NCI-H2227 (cell line): ENCODE measurements around the gene TP73.

Source experiments
- DNase-seq: peaks from one replicate; lab custom pipeline; 2025; ENCODE audit not compliant: unreplicated experiment; lab: John Stamatoyannopoulos, UW

The TP73 gene

GRCh38 chr1:3685222-3685621, 32.9 kb downstream of the TP73 start:
- DNase-seq, result no peak

GRCh38 chr1:3685906-3686305, 33.6 kb downstream of the TP73 start:
- no peak for DNase-seq

- DNase-seq, result no peak
Measured at GRCh38 chr1:3687504-3687903, 35.2 kb downstream of the TP73 start.

GRCh38 chr1:3688356-3689137, 36.2 kb downstream of the TP73 start:
- DNase-seq, result no peak

GRCh38 chr1:3689138-3689750, 36.9 kb downstream of the TP73 start:
- no peak for DNase-seq

- peak; percentile 67 for DNase-seq
Measured at GRCh38 chr1:3690282-3691065, 38.2 kb downstream of the TP73 start.

- no peak for DNase-seq
Measured at GRCh38 chr1:3691421-3692204, 39.3 kb downstream of the TP73 start.

GRCh38 chr1:3692598-3692997, 40.3 kb downstream of the TP73 start:
- DNase-seq, result no peak

GRCh38 chr1:3693321-3693720, 41.0 kb downstream of the TP73 start:
- no peak for DNase-seq

GRCh38 chr1:3695326-3696217, 43.3 kb downstream of the TP73 start:
- DNase-seq, result peak; percentile 39

- DNase-seq, result no peak
Measured at GRCh38 chr1:3696689-3697088, 44.4 kb downstream of the TP73 start.

GRCh38 chr1:3697104-3697503, 44.8 kb downstream of the TP73 start:
- DNase-seq, result no peak

- DNase-seq, result peak; percentile 22
Measured at GRCh38 chr1:3697810-3698209, 45.5 kb downstream of the TP73 start.

- no peak for DNase-seq
Measured at GRCh38 chr1:3698660-3699408, 46.5 kb downstream of the TP73 start.

GRCh38 chr1:3699596-3699995, 47.3 kb downstream of the TP73 start:
- DNase-seq, result no peak

- no peak for DNase-seq
Measured at GRCh38 chr1:3700631-3701030, 48.3 kb downstream of the TP73 start.

- DNase-seq, result no peak
Measured at GRCh38 chr1:3702528-3702927, 50.2 kb downstream of the TP73 start.

- peak; percentile 25 for DNase-seq
Measured at GRCh38 chr1:3702990-3703728, 50.8 kb downstream of the TP73 start.
